HG02623 (cell line): ENCODE measurements around the gene LTBP2.

ENCODE experiments used
- ATAC-seq: cut with Tn5 transposase; IDR thresholded peaks from one replicate; pipeline ENCODE4 v1.9.1; 2021; ENCODE audit warnings: moderate library complexity; ENCODE audit not compliant: unreplicated experiment

LTBP2 gene

DNA sequence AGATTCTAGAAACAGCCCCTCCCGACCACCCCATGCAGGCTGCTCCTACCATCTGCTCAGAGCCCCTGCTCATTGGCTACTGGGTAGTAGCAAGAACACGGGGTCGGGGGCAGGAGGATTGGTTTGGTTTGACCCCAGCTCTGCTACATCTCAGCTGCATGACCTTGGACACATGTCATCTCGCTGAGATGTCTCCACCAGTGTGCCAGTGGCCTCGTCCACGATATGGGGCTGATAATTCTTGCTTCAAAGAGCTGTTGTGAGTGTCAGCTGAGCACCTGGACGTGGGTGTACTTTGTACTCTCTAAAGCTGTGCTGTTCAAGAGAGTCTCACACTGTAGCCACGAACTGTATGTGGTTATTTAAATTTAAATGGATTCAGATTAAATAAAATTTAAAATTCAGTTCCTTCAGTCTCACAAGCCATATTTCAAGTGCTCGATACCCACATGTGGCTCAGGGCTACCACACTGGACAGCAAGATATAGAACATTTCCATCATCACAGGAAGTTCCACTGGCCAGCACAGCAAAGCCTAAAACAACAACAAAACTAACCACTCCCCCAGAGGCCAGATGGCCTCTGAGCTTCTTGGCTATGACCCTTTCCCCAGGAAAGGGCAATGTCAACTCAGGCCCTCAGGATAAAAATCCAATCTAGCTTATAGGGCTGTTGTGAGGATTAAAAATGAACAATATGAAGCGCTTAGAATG lies 18.6 kb downstream of the LTBP2 start:
- no peak for ATAC-seq

DNA sequence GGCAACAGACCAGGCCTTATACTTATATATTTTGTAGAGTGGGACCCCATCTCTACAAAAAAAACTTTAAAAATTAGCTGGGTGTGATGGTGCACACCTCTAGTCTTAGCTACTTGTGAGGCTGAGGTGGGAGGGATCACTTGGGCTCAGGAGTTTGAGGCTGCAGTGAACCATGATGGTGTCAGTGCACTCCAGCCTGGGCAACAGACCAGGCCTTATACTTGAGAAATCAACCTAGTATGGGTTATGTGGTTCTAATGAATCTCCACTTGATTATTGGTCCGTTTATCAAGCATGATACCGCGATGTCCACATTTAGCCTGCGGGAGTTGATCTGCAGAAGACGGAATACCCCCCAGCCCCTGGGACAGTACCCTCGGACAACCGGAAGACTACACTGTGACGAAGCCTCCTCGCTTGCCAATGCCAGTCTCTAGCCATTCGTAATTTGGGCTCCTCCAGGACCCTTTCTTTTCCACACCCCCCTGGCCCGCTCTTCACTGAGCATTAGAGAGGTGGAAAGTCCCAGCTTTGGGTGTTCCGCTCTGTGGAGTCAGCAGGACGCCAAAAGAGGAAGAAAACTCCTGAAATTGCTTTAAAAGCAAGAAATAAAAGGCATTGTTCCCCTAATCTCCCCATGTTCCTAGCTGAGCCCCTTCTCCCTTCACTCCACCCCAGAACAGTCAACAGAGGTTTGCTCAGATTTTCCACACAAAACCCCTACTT lies 19.4 kb downstream of the LTBP2 start:
- ATAC-seq = no peak

DNA sequence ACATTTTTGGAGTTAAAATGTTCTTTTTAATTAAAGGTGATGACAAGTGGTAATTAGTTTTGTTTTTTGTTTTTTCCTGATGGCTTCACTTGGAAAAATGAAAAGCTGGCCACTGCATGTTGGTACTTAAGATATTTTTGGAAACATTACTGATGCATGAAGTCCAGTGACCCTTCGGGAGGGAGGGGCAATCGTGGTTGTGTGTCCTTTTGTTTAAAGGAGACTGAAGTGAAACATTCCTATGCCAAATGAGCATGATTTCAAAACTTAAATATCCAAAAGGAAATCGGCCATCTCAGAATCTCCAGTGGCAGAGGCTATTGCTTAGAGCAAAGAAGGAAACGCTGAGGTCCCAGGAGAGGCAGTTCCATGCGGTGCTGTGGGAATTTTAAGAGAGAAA lies 20.1 kb downstream of the LTBP2 start:
- no peak for ATAC-seq

DNA sequence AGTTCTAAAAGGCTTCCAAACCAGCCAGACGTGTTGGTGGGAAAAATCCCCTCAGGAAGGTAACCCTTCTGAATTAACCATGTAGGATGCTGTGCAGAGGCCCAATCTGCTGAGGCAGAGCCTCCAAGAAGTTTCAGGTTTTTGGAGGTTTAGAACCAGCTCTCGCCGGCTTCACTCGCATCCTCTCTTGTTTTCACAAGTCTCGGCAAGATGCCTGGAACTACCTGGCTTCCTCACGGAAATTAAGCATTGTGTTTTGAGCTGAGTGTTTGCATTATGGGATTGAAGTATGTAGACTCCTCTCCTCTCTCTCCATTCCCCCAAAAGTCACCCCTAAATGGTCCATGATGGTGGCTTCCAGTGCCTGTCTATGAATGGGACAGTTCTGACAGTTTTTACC lies 20.6 kb downstream of the LTBP2 start:
- ATAC-seq = no peak

DNA sequence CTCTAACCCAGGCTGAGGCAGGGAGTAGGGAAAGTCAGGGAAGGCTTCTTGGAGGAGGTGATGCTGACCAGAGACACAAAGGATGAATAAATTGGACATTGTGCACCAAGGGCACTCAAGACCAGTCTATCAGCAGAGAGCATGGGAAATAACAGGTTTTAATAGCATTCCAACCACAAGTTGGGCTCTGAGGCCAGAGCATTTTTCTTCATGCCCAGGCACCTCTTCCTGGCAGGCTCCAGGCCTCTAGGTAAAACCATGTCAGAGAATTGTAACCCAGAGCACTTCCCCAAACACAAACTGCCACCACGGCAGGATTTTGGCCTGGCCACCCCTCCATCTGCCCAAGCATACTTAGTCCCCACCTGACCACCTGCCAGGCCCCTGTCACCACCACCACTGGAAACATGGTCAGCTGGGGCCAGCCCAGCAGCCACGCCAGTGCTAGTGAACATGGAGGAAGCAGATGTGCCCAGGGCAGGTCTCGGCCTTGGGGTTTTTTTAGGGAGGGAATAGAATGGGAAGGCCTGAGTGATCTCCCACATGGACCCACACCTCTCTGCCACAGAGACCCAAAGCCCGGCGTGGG lies 22.7 kb downstream of the LTBP2 start:
- no peak for ATAC-seq

DNA sequence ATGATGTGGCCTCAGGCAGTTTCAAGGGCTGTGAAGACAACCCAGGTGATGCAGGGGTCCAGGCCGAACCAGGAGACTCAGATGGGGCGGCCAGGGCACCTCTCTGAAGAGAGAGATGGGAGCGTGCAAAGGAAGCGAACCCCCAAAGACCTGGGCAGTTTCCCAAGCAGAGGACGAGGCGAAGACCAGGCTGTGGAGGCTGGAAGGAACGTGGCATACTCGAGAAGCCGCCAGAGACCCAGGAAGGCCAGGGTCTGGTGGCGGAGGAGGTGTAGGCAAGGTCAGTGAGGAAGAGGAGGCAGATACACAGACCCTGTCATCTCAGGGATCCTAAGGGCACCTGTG lies 24.7 kb downstream of the LTBP2 start:
- ATAC-seq = no peak

DNA sequence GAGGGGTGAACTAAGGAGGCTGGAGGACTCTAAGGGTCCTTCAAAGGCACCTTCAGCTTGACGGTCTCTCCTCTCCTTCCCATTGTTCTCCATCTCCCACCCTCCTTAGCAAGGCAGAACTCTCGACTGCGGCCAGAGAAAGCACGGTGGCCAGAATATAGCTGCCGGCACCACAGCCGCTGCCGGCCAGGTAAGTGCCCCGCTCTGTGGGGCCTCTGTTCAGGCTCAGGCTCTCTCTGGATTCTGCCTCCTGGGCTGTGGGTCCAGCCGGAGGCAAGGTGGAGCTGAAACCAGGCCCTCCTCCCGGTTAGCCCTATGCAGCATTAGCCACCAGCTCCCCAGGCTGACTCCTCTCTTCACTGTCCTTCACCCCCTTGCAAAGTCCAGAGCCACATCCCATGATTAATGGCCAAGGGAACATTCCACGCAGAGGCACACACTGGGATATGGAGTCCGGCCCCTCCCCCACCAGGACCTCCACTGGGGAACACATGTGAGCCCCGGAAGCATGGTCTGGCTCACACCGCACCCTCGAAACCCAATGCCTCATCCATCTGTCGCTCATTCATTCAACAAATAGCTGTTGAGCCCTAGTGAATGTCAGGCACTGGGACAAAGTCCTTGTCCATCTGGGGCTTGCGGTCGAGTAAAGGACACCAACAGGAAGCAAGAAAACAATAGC lies 25.2 kb downstream of the LTBP2 start:
- no peak for ATAC-seq

DNA sequence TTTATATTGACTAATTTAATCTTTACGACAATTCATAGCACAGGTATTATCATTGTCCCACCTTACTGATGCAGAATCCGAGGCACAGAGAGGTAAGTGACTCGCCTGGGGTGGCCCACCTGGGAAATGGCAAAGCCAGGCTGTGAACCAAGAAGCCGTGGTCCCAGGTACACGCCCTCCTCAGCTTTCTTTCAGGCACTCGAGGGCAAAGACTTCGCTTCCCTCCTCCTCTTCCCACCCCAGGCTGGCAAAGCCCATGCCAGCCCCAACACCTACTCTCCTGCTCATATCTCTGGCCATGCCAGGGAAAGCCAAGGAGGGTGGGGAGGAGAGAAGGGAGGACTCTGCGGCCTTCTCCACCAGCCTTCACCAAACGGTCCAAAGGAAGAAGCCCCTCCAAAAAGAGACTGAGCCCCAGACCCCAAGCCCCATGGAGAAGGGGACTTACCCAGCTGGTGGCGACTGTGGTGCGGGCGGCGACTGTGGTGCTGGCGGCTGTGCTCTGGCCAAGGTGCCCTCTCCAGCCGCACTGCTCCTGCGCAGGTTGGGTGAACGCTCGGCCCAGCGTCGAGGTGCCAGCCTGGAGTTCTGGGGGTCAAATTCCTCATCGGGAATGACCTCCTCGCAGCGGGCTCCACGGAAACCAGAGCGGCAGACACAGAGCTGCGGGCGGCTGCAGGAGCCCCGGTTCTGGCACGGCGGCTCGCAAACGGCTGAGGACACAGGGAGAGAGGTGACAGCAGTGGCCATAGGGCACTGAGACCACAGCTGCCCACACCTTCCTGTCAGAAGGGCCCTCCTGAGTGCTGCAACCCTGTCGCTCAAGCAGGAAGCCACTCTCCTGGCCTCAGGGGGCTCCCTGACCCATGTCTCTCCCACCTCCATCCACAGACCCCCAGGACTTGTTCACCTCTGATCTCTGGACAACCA lies 26.4 kb downstream of the LTBP2 start:
- ATAC-seq = no peak

DNA sequence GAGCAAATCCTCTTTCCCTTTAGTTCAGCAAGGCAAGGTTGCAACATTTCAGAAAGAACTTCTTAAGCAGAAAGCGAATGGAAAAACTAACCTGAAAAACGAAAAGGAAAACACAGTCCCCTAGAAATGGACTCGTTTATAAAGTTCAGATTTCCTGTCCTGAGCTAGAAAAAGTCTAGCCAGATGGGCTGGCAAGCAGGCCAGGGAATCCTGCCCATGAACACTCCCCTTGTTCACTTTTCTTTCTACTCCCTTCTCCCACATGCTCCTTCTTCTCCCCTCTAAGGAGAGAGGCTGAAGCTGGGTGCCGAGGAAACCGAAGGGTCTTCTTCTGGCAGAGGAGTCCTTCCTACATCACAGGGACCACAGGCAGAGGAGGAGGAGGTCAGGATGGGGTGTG lies 27.1 kb downstream of the LTBP2 start:
- ATAC-seq = no peak

DNA sequence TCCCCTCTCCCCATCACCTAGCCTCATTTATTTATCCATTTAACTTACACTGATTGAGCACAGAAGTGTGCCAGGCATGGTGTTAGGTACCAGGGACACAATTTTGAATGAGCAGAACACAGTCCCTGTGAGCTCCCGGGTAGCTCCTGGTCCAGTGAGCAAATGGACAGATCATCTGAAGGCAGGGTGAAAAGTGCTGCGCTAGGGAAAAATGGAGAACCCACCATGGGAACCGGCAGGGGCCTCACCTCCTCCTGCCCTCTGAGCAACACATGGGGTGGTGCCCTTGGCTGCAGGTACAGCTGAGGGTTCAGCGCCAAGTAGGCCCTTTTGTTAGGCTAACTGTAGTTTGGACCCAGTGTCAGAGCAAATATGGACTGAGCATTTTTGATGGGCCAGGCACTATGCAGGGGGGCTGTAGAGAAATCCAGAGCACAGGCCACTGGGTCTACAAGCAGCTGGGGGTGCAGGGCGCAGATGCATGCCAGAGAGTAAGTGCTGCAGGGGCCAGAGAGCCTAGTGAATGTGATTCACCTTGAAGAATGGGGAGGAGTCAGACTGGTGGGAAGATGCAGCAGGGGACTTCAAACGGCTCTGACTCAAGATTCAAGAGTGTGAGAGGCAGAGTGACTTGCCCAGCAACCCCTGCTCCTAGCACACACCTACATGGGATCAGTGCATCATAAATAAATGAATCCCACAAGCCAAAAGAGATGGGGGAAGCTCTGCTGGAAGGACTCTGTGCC lies 28.2 kb downstream of the LTBP2 start:
- no peak for ATAC-seq

DNA sequence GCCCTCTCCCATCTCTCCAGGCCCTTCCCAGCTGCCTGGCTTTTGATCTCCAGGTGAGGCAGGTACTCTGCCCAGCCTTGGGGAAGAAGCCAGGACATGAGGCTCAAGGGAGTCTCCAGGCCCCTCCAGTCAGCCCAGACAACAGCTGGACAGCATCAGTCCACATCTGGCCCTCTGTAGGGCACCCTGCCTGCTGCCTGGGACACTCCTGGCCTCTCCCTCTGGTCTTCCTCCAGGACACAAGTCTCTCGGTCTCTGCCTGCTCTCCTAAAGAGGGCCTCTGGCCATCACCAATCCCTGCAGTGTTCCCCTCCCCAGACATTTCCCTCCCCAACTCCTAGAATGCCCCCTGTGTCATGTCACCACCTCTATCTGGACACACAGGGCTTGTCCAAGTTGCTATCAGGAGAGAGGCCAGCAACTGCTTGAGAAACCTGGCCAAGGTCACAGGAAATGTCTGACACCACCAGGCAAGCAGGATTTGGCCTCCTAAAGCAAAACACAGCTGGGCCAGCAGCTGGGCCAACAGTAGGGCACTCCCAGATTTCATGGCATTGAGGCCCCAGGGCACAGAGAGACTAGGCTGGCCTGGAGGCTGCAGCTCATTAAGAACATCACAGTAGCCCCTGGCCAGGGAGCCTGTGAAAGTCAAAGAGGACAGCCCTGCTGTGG lies 29.0 kb downstream of the LTBP2 start:
- ATAC-seq = no peak

DNA sequence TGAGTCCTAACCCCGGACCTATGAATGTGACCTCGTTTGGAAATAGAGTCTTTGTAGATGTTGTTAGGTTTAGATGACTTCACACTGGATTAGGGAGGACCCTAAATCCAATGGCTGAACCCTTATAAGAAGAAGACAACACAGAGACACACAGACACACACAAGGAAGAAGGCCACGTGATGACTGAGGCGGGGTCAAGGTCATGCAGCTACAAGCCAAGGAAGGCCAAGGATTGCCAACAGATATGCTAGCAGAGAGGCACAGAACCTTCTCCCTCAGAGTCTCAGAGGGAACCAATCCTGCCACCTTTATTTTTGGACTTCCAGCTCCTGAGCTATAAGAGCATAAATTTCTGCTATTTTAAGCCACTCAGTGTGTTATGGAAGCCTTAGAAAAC lies 31.8 kb downstream of the LTBP2 start:
- ATAC-seq = no peak

DNA sequence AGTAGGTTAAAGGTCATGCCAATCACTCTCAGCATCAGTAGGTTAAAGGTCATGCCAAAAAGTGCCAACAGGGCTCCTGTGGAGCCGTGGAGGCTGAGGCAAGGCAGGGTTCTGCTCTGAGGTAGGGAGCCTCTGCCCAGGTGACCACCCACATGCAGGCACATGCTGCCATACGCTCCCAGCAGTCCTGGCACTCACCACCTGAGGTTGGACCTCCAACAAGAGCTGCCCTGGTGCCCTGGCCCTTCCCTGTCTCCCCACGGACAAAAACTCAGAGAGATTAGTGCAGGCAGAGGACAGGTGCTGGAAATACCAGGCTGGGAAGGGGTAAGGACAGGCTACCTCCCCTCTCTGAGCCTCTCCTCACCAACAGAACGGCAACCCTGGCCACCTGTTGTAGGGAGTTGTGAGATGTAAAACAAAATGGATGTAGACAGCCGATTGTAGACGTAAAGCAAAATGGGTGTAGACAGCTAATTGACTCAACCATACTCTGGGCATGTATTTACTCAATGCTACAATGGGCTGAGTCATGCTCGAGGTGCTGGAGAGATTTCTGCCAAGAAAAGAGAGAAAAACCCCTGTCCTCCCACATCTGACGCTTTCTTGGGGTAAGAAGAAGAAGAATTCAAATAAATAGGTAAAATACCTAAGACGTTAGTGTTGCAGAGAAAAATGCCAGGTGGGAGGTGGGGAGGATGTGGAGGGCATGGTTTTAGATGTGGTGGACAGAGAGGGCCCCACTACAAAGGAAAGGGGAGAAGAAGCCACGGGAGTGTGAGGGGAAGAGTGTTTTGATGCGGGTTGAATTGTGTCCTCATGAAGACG lies 32.4 kb downstream of the LTBP2 start:
- no peak for ATAC-seq

DNA sequence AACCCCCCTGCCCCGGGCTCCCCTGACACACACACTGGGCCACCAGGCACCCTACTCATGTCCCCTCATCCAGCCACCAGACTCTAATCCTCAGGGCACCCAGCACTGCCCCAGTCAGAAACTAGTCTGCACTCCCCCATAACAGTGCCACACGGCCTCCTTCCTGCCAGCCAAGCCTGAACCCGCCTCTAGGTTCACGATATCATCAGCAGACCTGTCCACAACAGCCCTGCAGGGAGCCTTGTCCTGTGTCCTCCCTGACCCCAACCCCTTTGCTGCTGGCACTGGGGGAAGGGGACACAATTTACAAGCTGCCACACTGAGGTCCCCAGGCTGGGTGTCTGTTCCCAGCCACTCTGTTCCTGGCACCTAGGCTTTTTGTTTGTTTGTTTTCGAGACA lies 33.6 kb downstream of the LTBP2 start:
- no peak for ATAC-seq

DNA sequence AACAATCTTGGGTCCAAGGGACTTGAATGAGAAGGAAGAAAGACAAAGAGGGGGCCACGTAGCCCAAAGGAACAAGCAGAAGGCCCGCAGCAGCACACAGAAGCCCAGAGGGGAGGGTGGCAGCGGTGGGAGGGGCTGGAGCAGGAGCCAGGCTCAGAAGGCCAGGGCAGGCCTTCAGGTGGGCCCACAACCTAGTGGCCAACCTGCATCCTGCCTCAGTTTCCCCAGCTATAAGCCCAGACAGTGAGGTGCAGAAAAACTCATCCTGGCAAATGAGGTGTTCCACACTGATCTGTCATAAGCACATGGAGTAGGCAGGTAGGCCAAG lies 34.1 kb downstream of the LTBP2 start:
- no peak for ATAC-seq

DNA sequence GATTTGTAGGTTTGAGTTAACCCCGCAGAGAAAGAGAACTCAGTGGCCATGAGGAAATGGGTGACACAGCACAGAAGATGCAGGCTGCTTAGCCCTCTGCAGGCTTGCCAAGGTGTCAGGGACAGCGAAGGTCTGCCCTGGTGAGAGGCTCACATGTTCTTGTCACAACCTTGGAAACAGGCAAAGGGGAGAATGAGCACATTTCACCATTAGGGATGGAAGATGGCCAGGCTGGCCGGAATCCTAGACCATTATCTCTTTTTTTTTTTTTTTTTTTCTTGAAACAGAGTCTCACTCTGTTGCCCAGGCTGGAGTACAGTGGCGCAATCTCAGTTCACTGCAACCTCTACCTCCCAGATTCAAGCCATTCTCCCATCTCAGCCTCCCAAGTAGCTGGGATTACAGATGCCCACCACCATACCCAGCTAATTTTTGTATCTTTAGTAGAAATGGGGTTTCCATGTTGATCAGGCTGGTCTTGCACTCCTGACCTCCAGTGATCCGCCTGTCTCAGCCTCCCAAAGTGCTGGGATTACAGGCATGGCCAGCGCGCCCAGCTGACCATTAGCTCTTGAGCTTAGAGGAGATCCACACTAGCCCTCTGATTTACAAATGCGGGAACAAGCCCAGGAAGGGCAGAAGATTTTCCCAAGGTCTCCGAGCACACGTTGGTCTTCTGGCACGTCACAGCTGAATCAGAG lies 34.6 kb downstream of the LTBP2 start:
- ATAC-seq = no peak

DNA sequence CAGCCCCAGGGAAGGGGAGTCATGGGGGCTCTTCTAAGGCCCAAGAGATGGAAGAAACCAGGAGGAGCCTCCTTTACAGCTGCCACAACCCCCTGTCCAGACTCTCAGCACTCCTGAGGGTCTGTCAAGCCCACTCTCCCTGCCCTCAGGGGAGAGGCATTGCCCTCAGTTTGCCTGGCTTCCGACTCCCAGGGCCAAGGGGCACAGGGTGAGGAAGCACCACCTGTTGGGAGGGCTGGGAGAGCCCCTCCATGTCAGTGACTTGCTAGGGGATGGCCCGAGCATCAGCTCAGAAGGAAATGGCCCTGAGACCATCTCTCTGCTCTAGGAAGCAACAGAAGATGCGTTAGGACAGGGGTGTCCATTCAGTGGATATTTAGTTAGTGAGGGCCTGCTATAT lies 36.1 kb downstream of the LTBP2 start:
- no peak for ATAC-seq

DNA sequence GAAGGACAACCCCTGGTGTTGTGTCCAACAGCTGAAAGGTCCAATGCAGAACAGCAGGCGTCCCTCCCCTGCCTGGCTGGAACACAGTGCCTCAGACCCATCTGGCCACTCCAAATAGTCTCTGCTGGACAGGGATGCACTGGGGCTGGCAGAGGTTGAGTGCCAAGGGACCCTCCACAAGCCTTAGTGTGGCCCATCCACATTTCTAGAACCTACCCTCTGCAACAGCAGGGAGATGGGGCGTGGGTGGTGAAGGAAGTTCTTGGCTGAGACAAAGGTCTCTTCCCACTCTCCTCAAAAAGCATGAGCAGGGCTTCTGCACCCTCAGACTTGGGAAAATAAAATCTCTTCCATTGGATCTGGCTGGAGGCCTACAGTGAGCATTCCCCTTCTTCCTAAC lies 36.5 kb downstream of the LTBP2 start:
- ATAC-seq = no peak
